GM12878 (cell line): ENCODE results near the gene SLC9A3. TPM values are rescaled to one million over a fixed set of nuclear protein-coding genes. Genes with fewer than 3 reads are reported as not detected.

Source experiments
- BACH1 ChIP-seq: fragments of 450-650 bp; IDR thresholded peaks from 2 replicates; pipeline ENCODE4 v1.6.1; 2017; ENCODE audit warnings: mild to moderate bottlenecking, borderline replicate concordance
- HDAC2 ChIP-seq: fragments of 200-600 bp; sonication (generic); IDR thresholded peaks from 2 replicates; pipeline ENCODE4 v1.6.1; 2017
- IKZF1 ChIP-seq: fragments of 450-650 bp; conservative IDR thresholded peaks from 2 replicates; pipeline ENCODE4 v1.6.1; 2017; ENCODE audit warnings: antibody characterized with exemption, mild to moderate bottlenecking
- KAT2A ChIP-seq: conservative IDR thresholded peaks from 2 replicates; pipeline ENCODE4 v1.6.1; 2011; ENCODE audit warnings: low read depth, low read length; ENCODE audit not compliant: control insufficient read depth
- MXI1 ChIP-seq: fragments of 150-350 bp; IDR thresholded peaks from 2 replicates; pipeline ENCODE4 v1.6.1; 2011; ENCODE audit warnings: low read depth, mild to moderate bottlenecking, inconsistent platforms, low read length, improper control_type of control experiment
- NR2C1 ChIP-seq: fragments of 450-650 bp; IDR thresholded peaks from 2 replicates; pipeline ENCODE4 v1.6.1; 2017; ENCODE audit warnings: antibody characterized with exemption, mild to moderate bottlenecking, moderate library complexity
- NRF1 ChIP-seq: conservative IDR thresholded peaks from 2 replicates; pipeline ENCODE4 v1.6.1; 2011; ENCODE audit warnings: mild to moderate bottlenecking, low read depth, low read length, improper control_type of control experiment
- POLR2AphosphoS5 ChIP-seq: IDR thresholded peaks from 2 replicates; pipeline ENCODE4 v1.6.1; 2011; ENCODE audit warnings: mild to moderate bottlenecking, low read length, inconsistent platforms
- POU2F2 ChIP-seq: IDR thresholded peaks from 3 replicates; pipeline ENCODE4 v1.6.1; 2011; ENCODE audit warnings: low read depth, mild to moderate bottlenecking, low read length, borderline replicate concordance
- RUNX3 ChIP-seq: IDR thresholded peaks from 2 replicates; pipeline ENCODE4 v1.6.1; 2012; ENCODE audit warnings: low read length, inconsistent platforms
- SREBF2 ChIP-seq: IDR thresholded peaks from 2 replicates; pipeline ENCODE4 v1.6.1; 2012; ENCODE audit warnings: mild to moderate bottlenecking, low read length
- TARDBP ChIP-seq: IDR thresholded peaks from 2 replicates; pipeline ENCODE4 v1.6.1; 2016; ENCODE audit warnings: borderline replicate concordance
- ZSCAN29 ChIP-seq: fragments of 450-650 bp; IDR thresholded peaks from 2 replicates; pipeline ENCODE4 v1.6.1; 2017; ENCODE audit warnings: mild to moderate bottlenecking, moderate library complexity
- polyA plus RNA-seq, 11 experiments: library from polyadenylated mRNA; depleted of rRNA in 4 of 11; unstranded in 6 of 11; stranded (reverse) in 5 of 11; fragments of >200 nt; fragmentation: Nextera tagmentation in 4 of 11; fragmentation: Illumina TruSeq in 1 of 11; extraction: Ambion mirVana in 4 of 11; extraction: Trizol in 1 of 11; gene quantifications; 1 replicate in 1 of 11; 2 replicates in 10 of 11; pipeline versions ENCODE4 v1.2.1 to v1.2.3, GENCODE V29; 2011 to 2016; ENCODE audit warnings: inconsistent platforms in 2 of 11, missing spikeins in 2 of 11, low read depth in 1 of 11
- total RNA-seq, 4 experiments: library from RNA; depleted of rRNA in 3 of 4; stranded (reverse); fragments of >200 nt in 3 of 4; fragmentation: Illumina TruSeq in 1 of 4; extraction: Trizol in 1 of 4; gene quantifications; 2 replicates each; pipeline versions ENCODE4 v1.2.1 to v1.2.3, GENCODE V29; 2013 to 2021
- TF ChIP-seq, protein P1 (sequence below): fragments of 450-650 bp; IDR thresholded peaks from 2 replicates; pipeline ENCODE4 v1.6.1; 2017; ENCODE audit warnings: mild to moderate bottlenecking, moderate library complexity

Gene SLC9A3
- total and polyA plus RNA-seq, 10 of the 15 experiments (the other 5 are each of a cell fraction or from before 2014, with no cell fraction given), result 0.04 to 5.2 (median 2.3) TPM; not detected in 1

DNA sequence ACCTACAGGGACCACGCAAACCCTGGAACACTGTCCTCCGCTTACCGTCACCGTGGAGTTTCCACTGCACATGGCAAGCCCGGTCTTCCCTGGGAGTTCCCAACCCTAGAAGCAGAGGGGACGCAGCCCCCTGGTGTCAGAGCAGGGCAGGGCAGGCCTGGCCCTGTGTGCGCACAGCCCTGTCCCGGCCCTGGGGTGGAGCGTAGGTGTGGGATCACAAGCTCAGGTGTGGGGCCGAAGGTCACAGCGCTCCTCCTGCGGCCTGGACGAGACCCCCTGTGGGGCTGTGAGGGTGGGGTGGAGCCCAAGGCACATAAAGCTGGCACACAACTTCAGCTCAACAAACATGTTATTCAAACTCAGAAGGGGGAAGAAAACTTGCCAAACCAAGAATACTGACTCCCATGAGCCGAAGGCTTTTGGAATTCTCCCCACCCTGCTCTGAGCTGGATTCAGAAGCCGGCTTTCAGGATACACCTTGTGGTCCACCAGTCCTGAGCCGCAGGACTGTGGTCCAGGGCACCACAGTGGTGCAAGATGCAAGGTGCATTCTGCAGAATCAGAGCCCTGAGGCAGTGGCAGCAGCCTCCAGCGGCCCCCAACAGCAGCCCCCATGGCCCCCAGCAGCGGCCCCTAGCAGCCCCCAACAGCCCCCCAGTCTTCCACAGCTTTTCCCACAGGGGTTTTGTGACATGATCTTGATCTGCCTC lies 93.1 kb downstream of the SLC9A3 start (continued):
- TF ChIP-seq KAT2A (no peak), POLR2AphosphoS5 (peak; percentile 31; the same call in 1 of the 2 replicates), POU2F2 (no peak), MXI1 (0 out of 2 replicates have a peak, but pooled peaks have one; percentile 37), BACH1 (0 out of 2 replicates have a peak, but pooled peaks have one; percentile 23), RUNX3 (no peak; the same call in 1 of the 2 replicates), IKZF1 (peak; percentile 35; the same call in 1 of the 2 replicates), HDAC2 (no peak), TARDBP (no peak), SREBF2 (no peak), ZSCAN29 (no peak), NR2C1 (0 out of 2 replicates have a peak, but pooled peaks have one; percentile 16), NRF1 (no peak)
- TF ChIP-seq, protein P1, sequence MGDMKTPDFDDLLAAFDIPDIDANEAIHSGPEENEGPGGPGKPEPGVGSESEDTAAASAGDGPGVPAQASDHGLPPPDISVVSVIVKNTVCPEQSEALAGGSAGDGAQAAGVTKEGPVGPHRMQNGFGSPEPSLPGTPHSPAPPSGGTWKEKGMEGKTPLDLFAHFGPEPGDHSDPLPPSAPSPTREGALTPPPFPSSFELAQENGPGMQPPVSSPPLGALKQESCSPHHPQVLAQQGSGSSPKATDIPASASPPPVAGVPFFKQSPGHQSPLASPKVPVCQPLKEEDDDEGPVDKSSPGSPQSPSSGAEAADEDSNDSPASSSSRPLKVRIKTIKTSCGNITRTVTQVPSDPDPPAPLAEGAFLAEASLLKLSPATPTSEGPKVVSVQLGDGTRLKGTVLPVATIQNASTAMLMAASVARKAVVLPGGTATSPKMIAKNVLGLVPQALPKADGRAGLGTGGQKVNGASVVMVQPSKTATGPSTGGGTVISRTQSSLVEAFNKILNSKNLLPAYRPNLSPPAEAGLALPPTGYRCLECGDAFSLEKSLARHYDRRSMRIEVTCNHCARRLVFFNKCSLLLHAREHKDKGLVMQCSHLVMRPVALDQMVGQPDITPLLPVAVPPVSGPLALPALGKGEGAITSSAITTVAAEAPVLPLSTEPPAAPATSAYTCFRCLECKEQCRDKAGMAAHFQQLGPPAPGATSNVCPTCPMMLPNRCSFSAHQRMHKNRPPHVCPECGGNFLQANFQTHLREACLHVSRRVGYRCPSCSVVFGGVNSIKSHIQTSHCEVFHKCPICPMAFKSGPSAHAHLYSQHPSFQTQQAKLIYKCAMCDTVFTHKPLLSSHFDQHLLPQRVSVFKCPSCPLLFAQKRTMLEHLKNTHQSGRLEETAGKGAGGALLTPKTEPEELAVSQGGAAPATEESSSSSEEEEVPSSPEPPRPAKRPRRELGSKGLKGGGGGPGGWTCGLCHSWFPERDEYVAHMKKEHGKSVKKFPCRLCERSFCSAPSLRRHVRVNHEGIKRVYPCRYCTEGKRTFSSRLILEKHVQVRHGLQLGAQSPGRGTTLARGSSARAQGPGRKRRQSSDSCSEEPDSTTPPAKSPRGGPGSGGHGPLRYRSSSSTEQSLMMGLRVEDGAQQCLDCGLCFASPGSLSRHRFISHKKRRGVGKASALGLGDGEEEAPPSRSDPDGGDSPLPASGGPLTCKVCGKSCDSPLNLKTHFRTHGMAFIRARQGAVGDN, result peak; percentile 70
